Stimulated activated CD4-positive, alpha-beta T cell treated with anti-CD3 and anti-CD28 coated beads, Interleukin-4, amount 100 ng/mL, for 1 hour (primary cell): Measurements from ENCODE around the gene ZBTB12.
"Not testable (repeated sequence)": the region's sequence is repeated elsewhere in the genome, so short reads cannot be mapped to it uniquely, and the experiment has no call there.

Experiments
- DNase-seq: peaks from one replicate; pipeline ENCODE4 v3.0.0-alpha.2; 2020

Gene ZBTB12

GRCh38 chr6:31919624-31920303 is 17.9 kb upstream of the ZBTB12 start:
- no peak for DNase-seq

GRCh38 chr6:31918069-31918720 is 16.3 kb upstream of the ZBTB12 start:
- DNase-seq = no peak

GRCh38 chr6:31915756-31916155 is 13.9 kb upstream of the ZBTB12 start:
- DNase-seq = no peak

GRCh38 chr6:31915351-31915750 is 13.5 kb upstream of the ZBTB12 start:
- no peak for DNase-seq

- no peak for DNase-seq
These were observed 10.1 kb upstream of the ZBTB12 start for GRCh38 chr6:31911826-31912585.

- not testable (repeated sequence) for DNase-seq
These were observed 7.4 kb upstream of the ZBTB12 start for GRCh38 chr6:31909298-31909697.

GRCh38 chr6:31908791-31909190 is 6.9 kb upstream of the ZBTB12 start:
- no peak for DNase-seq

GRCh38 chr6:31908255-31908654 is 6.4 kb upstream of the ZBTB12 start:
- not testable (repeated sequence) for DNase-seq

GRCh38 chr6:31907158-31907813 is 5.4 kb upstream of the ZBTB12 start:
- no peak for DNase-seq

- not testable (repeated sequence) for DNase-seq
These were observed 4.8 kb upstream of the ZBTB12 start for GRCh38 chr6:31906727-31907126.

- no peak for DNase-seq
These were observed 4.2 kb upstream of the ZBTB12 start for GRCh38 chr6:31906122-31906521.

GRCh38 chr6:31905041-31905440 is 3.2 kb upstream of the ZBTB12 start:
- no peak for DNase-seq

GRCh38 chr6:31903957-31904356 is 2.1 kb upstream of the ZBTB12 start:
- no peak for DNase-seq

- DNase-seq = peak; percentile 80
These were observed 402 bp downstream of the ZBTB12 start for GRCh38 chr6:31901415-31901952.

- no peak for DNase-seq
These were observed 920 bp downstream of the ZBTB12 start for GRCh38 chr6:31900917-31901414.

- DNase-seq = no peak
These were observed 1.8 kb downstream of the ZBTB12 start for GRCh38 chr6:31899882-31900722.

- no peak for DNase-seq
These were observed 2.7 kb downstream of the ZBTB12 start for GRCh38 chr6:31899215-31899614.

GRCh38 chr6:31898383-31899011 is 3.4 kb downstream of the ZBTB12 start:
- no peak for DNase-seq

GRCh38 chr6:31897612-31898382 is 4.1 kb downstream of the ZBTB12 start, which contains the start of gene EHMT2:
TSS of gene EHMT2 (minus strand) at chr6:31897698. CDS start at chr6:31897677, 21 bp downstream.
- DNase-seq = peak; percentile 87

- no peak for DNase-seq
These were observed 4.9 kb downstream of the ZBTB12 start for GRCh38 chr6:31896856-31897611.
